Measurements from ENCODE around the gene SEC14L1. TPM values are rescaled to one million over a fixed set of nuclear protein-coding genes. Genes with fewer than 3 reads are reported as not detected.

SEC14L1 gene
- total and polyA plus RNA-seq, 2 of the 8 experiments (the other 6 are each of a cell fraction or from before 2014, with no cell fraction given) = 27.2 to 74.4 TPM

DNA sequence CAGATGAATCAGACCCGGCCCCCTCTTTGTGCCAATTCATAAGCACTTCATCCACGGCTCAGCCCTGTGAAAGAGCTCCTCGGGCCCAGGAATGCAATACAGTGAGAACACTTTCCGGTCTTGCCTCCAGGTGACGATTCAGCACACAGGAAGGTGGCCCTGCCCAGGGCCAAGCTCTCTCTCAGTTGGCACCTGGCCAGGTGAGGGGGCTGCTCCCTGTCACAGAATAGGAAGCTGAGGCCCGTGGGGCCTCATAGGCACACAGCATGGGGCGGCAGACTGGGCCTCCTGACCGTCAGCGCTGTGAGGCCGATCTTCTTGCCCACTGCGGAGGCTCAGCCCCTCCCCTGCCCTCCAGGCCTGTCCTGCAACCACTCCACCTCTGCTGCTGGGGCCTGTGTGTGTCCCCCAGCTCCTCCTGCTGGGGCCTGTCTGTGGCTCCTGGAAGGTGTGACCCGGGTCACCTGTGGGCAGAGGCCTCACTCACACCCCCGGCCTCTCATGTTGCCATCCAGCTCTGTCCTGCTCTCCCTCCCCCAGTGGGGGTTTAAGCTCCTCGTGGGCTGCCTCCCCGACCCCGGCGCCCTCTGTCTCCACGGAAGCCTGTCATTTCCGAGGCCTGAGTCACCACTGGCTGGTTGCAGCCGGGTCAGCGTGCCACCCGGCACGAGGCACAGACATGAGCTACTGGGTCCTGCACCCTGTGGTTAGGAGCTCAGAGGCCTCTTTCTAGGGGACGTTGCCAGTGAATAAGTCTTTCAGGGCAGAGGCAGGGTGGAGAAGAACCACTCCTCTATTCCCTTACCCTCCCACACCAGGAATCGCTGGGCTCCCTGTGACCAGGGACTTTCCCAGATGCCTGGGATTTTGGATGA, 114.4 kb downstream of the SEC14L1 start:
- Histone ChIP-seq H3K79me1 (ENCODE audit: low read depth, low read length) (no peaks in the 10 kb centered on the region), H3K23ac (ENCODE audit: insufficient read length) (no peak overlapping the region), H3K23me2 (ENCODE audit: low read depth, low read length) (peaks cover 5% of the 10 kb centered on the region; the same call in 1 of the 2 replicates), H3K9ac (replicated peaks in 1 of 4; ENCODE audit: extremely low read depth in 1 of 4, low read depth in 3 of 4, low read length in 3 of 4) (no peak overlapping the region; a peak in 1 of 7 replicates), H3K36me3 (ENCODE audit: control insufficient read depth in 2 of 4, insufficient read depth in 4 of 4, low read length in 3 of 4) (no peaks in the 10 kb centered on the region), H2BK120ac (replicated peaks; ENCODE audit: low read depth, low read length) (no peak overlapping the region), H3K79me2 (ENCODE audit: control insufficient read depth in 1 of 2, insufficient read depth in 2 of 2, low read length in 2 of 2) (no peaks in the 10 kb centered on the region), H2BK5ac (ENCODE audit: low read depth, low read length) (peak overlapping the region; percentile 52; the same call in 1 of the 2 replicates), H3K27me3 (replicated peaks in 1 of 4; ENCODE audit: control insufficient read depth in 3 of 4, extremely low read depth in 1 of 4, insufficient read depth in 3 of 4, low read length in 3 of 4) (no peaks in the 10 kb centered on the region), H3K4me1 (replicated peaks in 1 of 4; ENCODE audit: control insufficient read depth in 3 of 4, insufficient read depth in 4 of 4, low read length in 3 of 4) (peaks cover 4 to 10% (median 5%) of the 10 kb centered on the region in 4 experiments; a peak in 6 of 7 replicates), H4K5ac (ENCODE audit: insufficient read length, low read depth, low read length) (no peak overlapping the region), H3K4me3 (ENCODE audit: extremely low read depth in 1 of 4, insufficient read depth in 2 of 4, low read depth in 3 of 4, low read length in 4 of 4) (no peak overlapping the region), H2AK5ac (ENCODE audit: low read depth, low read length) (no peak overlapping the region), H4K91ac (replicated peaks; ENCODE audit: insufficient read length, low read length) (peak overlapping the region; percentile 37), H2AFZ (ENCODE audit: low read length) (0 out of 2 replicates have a peak overlapping the region, but pooled peaks have one; percentile 33), H2BK12ac (ENCODE audit: low read depth, low read length) (0 out of 2 replicates have a peak overlapping the region, but pooled peaks have one; percentile 33), H3K4ac (replicated peaks; ENCODE audit: insufficient read length, low read depth, low read length) (no peak overlapping the region), H3K14ac (ENCODE audit: insufficient read length) (no peak overlapping the region), H3K18ac (ENCODE audit: extremely low read depth, low read length) (peak overlapping the region; percentile 51), H3K9me3 (ENCODE audit: insufficient read depth in 2 of 2, low read depth in 1 of 2, low read length in 1 of 2) (no peaks in the 10 kb centered on the region), H3K56ac (replicated peaks; ENCODE audit: insufficient read length, low read depth, low read length) (no peak overlapping the region), H2BK15ac (ENCODE audit: low read length) (no peak overlapping the region; the same call in 1 of the 2 replicates), H2BK20ac (ENCODE audit: low read length) (peak overlapping the region; percentile 61), H3K4me2 (ENCODE audit: insufficient read depth in 1 of 2, low read depth in 2 of 2, low read length in 2 of 2) (peak overlapping the region in 1 of 2 experiments; percentile 23; a peak in 1 of 4 replicates), H4K20me1 (replicated peaks in 1 of 2; ENCODE audit: control insufficient read depth in 1 of 2, insufficient read depth in 2 of 2, low read length in 2 of 2) (no peaks in the 10 kb centered on the region), H3K27ac (ENCODE audit: low read depth, low read length) (no peak overlapping the region), H4K8ac (ENCODE audit: extremely low read depth, insufficient read depth, low read length) (peak overlapping the region; percentile 35; the same call in 1 of the 2 replicates)
- FAIRE-seq (no peak), DNase-seq (ENCODE audit: low read depth in 1 of 2, low spot score in 2 of 2) (no peak)
- WGBS, 2 experiments (ENCODE audit: extremely low coverage in 1 of 2, insufficient coverage in 1 of 2, insufficient read length in 1 of 2, insufficient replicate concordance in 2 of 2, low coverage in 1 of 2, low lambda C conversion rate in 2 of 2, missing lambda C conversion rate in 1 of 2) = 76% methylated on average over 22 of the region's 25 CpGs; no CpG with 5 or more reads in 1 of the 2 experiments
- ChIA-PET CTCF (ENCODE audit: partially characterized antibody) (interaction anchor here (0.9 to 3.9 kb wide), 14 partner anchors 9 to 285 kb away, joined by 3 to 20 read pairs (median 4); no protein-coding TSS in a partner anchor), POLR2A (ENCODE audit: partially characterized antibody) (interaction anchor here (0.6 to 1.2 kb wide), 2 partner anchors 13 to 19 kb away, joined by 3 read pairs; no protein-coding TSS in a partner anchor)
- TF ChIP-seq CTCF (IDR thresholded peaks at IDR 0.05; ENCODE audit: control extremely low read depth in 1 of 3, insufficient read depth in 1 of 3, low read depth in 1 of 3, low read length in 3 of 3) (0 out of 4 replicates have a peak, but pooled peaks of 1 of the 3 experiments have one; percentile 4), CHD2 (IDR thresholded peaks at IDR 0.05; ENCODE audit: low read length) (no peak), ATF2 (IDR thresholded peaks at IDR 0.05; ENCODE audit: low read length) (no peak), SP4 (IDR thresholded peaks at IDR 0.05; ENCODE audit: low read length) (no peak), TEAD4 (IDR thresholded peaks at IDR 0.05; ENCODE audit: low read depth, low read length) (0 out of 2 replicates have a peak, but pooled peaks have one; percentile 47), ASH2L (IDR thresholded peaks at IDR 0.05; ENCODE audit: low read length) (no peak)
